Measurements from ENCODE around the gene TSPAN2. TPM values are rescaled to one million over a fixed set of nuclear protein-coding genes. Genes with fewer than 3 reads are reported as not detected.
"Not testable (repeated sequence)": the region's sequence is repeated elsewhere in the genome, so short reads cannot be mapped to it uniquely, and the experiment has no call there.

The TSPAN2 gene
- polyA plus RNA-seq, 4 donors: 1.4 to 5.5 (median 5.0) TPM; not detected in 1

DNA sequence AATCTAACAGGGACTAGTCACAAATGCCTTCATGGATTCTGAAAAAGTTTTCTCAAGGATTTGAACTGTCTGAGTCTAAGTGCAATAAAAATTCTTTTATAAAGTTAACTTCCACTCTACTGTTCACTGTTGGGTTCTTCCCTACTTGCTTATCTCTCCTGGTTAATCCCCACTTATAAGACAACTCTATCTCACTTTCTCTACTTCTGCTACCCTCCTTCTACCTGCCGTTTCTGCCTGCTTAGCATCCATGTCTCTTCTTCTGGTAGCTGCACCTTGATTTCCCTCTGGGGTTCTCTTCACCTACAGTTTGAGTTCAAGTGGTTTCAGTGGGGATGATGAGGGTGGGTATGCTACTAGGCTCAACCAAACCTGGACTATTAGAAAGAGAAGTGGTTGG is 53.7 kb downstream of the TSPAN2 start:
- WGBS, 3 donors: 63 to 80% (median 75%) methylated on average over 1 of the region's 1 CpG
- no peak for DNase-seq
- H3K36me3 ChIP-seq (ENCODE audit: control insufficient read depth in 3 of 3, insufficient read depth in 2 of 3, low read depth in 1 of 3, low read length in 3 of 3): no peaks in the 10 kb centered on the region
- no peaks in the 10 kb centered on the region for H3K9me3 ChIP-seq (ENCODE audit: control insufficient read depth in 2 of 2, insufficient read depth in 1 of 2, low read depth in 1 of 2, low read length in 1 of 2)
- H3K4me3 ChIP-seq (ENCODE audit: low read depth in 1 of 3, low read length in 3 of 3): no peak overlapping the region
- H3K4me1 ChIP-seq (ENCODE audit: control insufficient read depth in 3 of 3, insufficient read depth in 2 of 3, low read depth in 1 of 3, low read length in 2 of 3): peaks cover 0 to 8% (median 0%) of the 10 kb centered on the region in 3 donors
- no peak overlapping the region for H3K27ac ChIP-seq (ENCODE audit: low read depth in 1 of 3, low read length in 2 of 3)
- FAIRE-seq: no peak
- H3K27me3 ChIP-seq (ENCODE audit: control insufficient read depth in 3 of 3, insufficient read depth in 3 of 3, low read length in 3 of 3): no peaks in the 10 kb centered on the region

DNA sequence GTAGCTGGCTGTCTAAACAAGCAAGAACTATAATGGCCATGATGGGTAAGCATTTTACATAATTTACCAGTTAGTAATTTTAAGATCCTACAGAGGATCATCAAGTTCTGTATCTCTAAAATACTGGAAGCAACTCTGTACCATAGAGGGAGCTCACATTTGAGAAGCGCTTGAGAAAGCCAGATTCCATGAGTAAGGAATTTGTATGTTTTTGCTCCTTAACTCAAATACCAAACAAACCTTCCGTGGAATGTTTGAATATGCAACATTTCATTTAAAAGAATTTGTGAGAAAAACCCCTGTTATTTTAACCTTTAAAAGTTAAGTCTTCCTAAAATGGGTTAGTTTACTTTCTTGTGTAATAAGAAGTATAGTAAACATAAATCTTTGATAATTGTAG is 57.7 kb downstream of the TSPAN2 start:
- H3K36me3 ChIP-seq (ENCODE audit: control insufficient read depth in 3 of 3, insufficient read depth in 2 of 3, low read depth in 1 of 3, low read length in 3 of 3): no peaks in the 10 kb centered on the region
- no peak overlapping the region for H3K4me3 ChIP-seq (ENCODE audit: low read depth in 1 of 3, low read length in 3 of 3)
- no peak for FAIRE-seq
- no peaks in the 10 kb centered on the region for H3K27me3 ChIP-seq (ENCODE audit: control insufficient read depth in 3 of 3, insufficient read depth in 3 of 3, low read length in 3 of 3)
- no peak for DNase-seq
- H3K27ac ChIP-seq (ENCODE audit: low read depth in 1 of 3, low read length in 2 of 3): no peak overlapping the region
- no peaks in the 10 kb centered on the region for H3K4me1 ChIP-seq (ENCODE audit: control insufficient read depth in 3 of 3, insufficient read depth in 2 of 3, low read depth in 1 of 3, low read length in 2 of 3)
- no peaks in the 10 kb centered on the region for H3K9me3 ChIP-seq (ENCODE audit: control insufficient read depth in 2 of 2, insufficient read depth in 1 of 2, low read depth in 1 of 2, low read length in 1 of 2)
- WGBS, 3 donors: 66 to 92% (median 75%) methylated on average over 2 of the region's 2 CpGs

DNA sequence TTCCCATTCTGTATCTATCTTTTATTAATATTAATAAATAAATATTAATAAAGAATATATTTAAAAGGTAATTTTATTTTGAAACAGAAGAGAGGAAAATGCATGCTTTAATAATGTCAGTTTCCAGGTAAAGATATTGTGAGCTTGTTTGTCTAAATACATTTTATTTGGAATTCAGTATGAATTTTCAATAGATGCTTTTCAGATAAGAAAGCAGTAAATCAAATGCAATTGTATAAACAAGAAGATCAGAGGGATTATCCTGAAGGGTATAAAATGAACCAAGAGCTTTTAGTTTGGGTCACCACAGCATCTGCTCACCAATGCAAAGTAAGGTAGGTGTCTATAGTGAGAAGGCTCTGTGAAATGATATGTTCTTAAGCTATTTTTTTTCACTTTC is 59.8 kb downstream of the TSPAN2 start, which contains the start of gene TSHB:
Gene TSHB, plus strand, starts transcription at position 301 of the 400 bp plus-strand sequence. CDS start 3,537 bp downstream, outside the sequence.
- Histone ChIP-seq H3K27ac (ENCODE audit: low read depth in 1 of 3, low read length in 2 of 3) (no peak within 1 kb of the TSS), H3K4me3 (ENCODE audit: low read depth in 1 of 3, low read length in 3 of 3) (no peak within 1 kb of the TSS), H3K36me3 (ENCODE audit: control insufficient read depth in 3 of 3, insufficient read depth in 2 of 3, low read depth in 1 of 3, low read length in 3 of 3) (no peaks in the 10 kb centered on the region), H3K4me1 (ENCODE audit: control insufficient read depth in 3 of 3, insufficient read depth in 2 of 3, low read depth in 1 of 3, low read length in 2 of 3) (no peaks in the 10 kb centered on the region), H3K27me3 (ENCODE audit: control insufficient read depth in 3 of 3, insufficient read depth in 3 of 3, low read length in 3 of 3) (no peaks in the 10 kb centered on the region), H3K9me3 (ENCODE audit: control insufficient read depth in 2 of 2, insufficient read depth in 1 of 2, low read depth in 1 of 2, low read length in 1 of 2) (no peaks in the 10 kb centered on the region)
- DNase-seq (no peak), FAIRE-seq (no peak)

DNA sequence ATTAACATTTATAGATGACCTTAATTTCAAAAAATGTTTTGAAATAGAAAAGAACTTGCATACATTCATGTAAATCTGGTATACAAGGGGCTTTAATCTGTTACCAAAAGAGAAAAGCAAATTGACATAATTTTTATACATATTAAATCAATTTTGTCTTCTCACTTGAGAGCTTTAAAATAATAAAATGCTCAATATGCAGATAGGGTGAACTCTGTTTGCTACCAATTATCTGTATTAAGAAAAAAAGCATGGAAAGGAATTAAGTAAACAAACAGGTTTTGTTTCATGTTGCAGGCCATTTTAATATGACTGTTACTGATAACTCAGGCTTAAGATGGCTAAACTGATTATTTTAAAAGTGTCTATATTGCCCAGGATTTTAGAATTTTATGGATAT is 65.7 kb downstream of the TSPAN2 start:
- no peaks in the 10 kb centered on the region for H3K27me3 ChIP-seq (ENCODE audit: control insufficient read depth in 3 of 3, insufficient read depth in 3 of 3, low read length in 3 of 3)

DNA sequence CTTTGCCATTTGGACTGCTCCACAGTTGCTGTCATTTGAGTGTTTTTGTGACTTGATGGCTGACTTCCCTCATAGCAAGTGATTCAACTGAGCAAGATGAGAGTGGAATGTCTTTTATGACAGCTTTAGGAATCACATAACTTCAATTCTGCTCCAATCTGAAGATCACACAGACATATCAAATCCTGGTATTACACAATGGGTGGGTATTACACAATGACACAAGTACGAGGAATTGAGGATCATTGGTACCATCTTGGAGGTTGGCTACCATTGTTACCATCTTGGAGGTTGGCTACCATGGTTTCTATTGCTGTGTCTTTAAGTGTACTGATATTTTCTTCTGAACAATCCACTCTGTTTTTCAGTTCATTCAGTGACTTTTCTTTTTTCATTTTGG is 68.2 kb downstream of the TSPAN2 start:
- WGBS, 3 donors: 46 to 65% (median 52%) methylated on average over 1 of the region's 1 CpG
- Histone ChIP-seq H3K9me3 (ENCODE audit: control insufficient read depth in 2 of 2, insufficient read depth in 1 of 2, low read depth in 1 of 2, low read length in 1 of 2) (no peaks in the 10 kb centered on the region), H3K36me3 (ENCODE audit: control insufficient read depth in 3 of 3, insufficient read depth in 2 of 3, low read depth in 1 of 3, low read length in 3 of 3) (no peaks in the 10 kb centered on the region), H3K27me3 (ENCODE audit: control insufficient read depth in 3 of 3, insufficient read depth in 3 of 3, low read length in 3 of 3) (no peaks in the 10 kb centered on the region), H3K4me3 (ENCODE audit: low read depth in 1 of 3, low read length in 3 of 3) (no peak overlapping the region), H3K4me1 (ENCODE audit: control insufficient read depth in 3 of 3, insufficient read depth in 2 of 3, low read depth in 1 of 3, low read length in 2 of 3) (no peaks in the 10 kb centered on the region), H3K27ac (ENCODE audit: low read depth in 1 of 3, low read length in 2 of 3) (no peak overlapping the region)
- no peak for DNase-seq
- no peak for FAIRE-seq

More for the DNA sequence above, 65.7 kb downstream of the TSPAN2 start:
- no peak for DNase-seq
- Histone ChIP-seq H3K27ac (ENCODE audit: low read depth in 1 of 3, low read length in 2 of 3) (no peak overlapping the region), H3K9me3 (ENCODE audit: control insufficient read depth in 2 of 2, insufficient read depth in 1 of 2, low read depth in 1 of 2, low read length in 1 of 2) (no peaks in the 10 kb centered on the region), H3K4me1 (ENCODE audit: control insufficient read depth in 3 of 3, insufficient read depth in 2 of 3, low read depth in 1 of 3, low read length in 2 of 3) (no peaks in the 10 kb centered on the region), H3K36me3 (ENCODE audit: control insufficient read depth in 3 of 3, insufficient read depth in 2 of 3, low read depth in 1 of 3, low read length in 3 of 3) (no peaks in the 10 kb centered on the region), H3K4me3 (ENCODE audit: low read depth in 1 of 3, low read length in 3 of 3) (no peak overlapping the region)
- FAIRE-seq: no peak

DNA sequence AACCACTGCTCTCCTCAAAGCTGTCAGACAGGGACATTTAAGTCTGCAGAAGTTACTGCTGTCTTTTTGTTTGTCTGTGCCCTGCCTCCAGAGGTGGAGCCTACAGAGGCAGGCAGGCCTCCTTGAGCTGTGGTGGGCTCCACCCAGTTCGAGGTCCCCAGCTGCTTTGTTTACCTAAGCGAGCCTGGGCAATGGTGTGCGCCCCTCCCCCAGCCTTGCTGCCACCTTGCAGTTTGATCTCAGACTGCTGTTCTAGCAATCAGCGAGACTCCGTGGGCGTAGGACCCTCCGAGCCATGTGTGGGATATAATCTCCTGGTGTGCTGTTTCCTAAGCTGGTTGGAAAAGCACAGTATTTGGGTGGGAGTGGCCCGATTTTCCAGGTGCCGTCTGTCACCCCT is 69.8 kb downstream of the TSPAN2 start:
- not testable (repeated sequence) for H3K36me3 ChIP-seq (ENCODE audit: control insufficient read depth in 3 of 3, insufficient read depth in 2 of 3, low read depth in 1 of 3, low read length in 3 of 3); FAIRE-seq; H3K9me3 ChIP-seq (ENCODE audit: control insufficient read depth in 2 of 2, insufficient read depth in 1 of 2, low read depth in 1 of 2, low read length in 1 of 2); H3K4me3 ChIP-seq (ENCODE audit: low read depth in 1 of 3, low read length in 3 of 3); H3K27me3 ChIP-seq (ENCODE audit: control insufficient read depth in 3 of 3, insufficient read depth in 3 of 3, low read length in 3 of 3); H3K27ac ChIP-seq (ENCODE audit: low read depth in 1 of 3, low read length in 2 of 3); H3K4me1 ChIP-seq (ENCODE audit: control insufficient read depth in 3 of 3, insufficient read depth in 2 of 3, low read depth in 1 of 3, low read length in 2 of 3); DNase-seq
- WGBS, 3 donors: 79 to 85% (median 82%) methylated on average over 9 of the region's 9 CpGs

DNA sequence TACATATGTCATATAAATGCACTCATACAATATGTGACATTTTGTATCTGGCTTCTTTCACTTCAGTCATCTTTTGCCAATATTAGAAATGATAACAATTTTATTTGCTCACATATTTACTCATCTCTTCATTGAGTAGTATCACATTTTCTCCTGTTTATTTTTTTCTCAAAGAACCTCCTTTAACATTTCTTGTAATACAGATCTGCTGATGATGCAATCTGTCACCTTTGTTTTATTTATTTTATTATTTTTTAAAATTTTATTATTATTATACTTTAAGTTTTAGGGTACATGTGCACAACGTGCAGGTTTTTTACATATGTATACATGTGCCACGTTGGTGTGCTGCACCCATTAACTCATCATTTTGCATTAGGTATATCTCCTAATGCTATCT is 75.5 kb downstream of the TSPAN2 start:
- DNase-seq (no peak), FAIRE-seq (no peak)
- H3K36me3 ChIP-seq (ENCODE audit: control insufficient read depth in 3 of 3, insufficient read depth in 2 of 3, low read depth in 1 of 3, low read length in 3 of 3): no peaks in the 10 kb centered on the region
- no peaks in the 10 kb centered on the region for H3K9me3 ChIP-seq (ENCODE audit: control insufficient read depth in 2 of 2, insufficient read depth in 1 of 2, low read depth in 1 of 2, low read length in 1 of 2)
- H3K4me1 ChIP-seq (ENCODE audit: control insufficient read depth in 3 of 3, insufficient read depth in 2 of 3, low read depth in 1 of 3, low read length in 2 of 3): no peaks in the 10 kb centered on the region
- no peak overlapping the region for H3K4me3 ChIP-seq (ENCODE audit: low read depth in 1 of 3, low read length in 3 of 3)
- H3K27ac ChIP-seq (ENCODE audit: low read depth in 1 of 3, low read length in 2 of 3): no peak overlapping the region
- H3K27me3 ChIP-seq (ENCODE audit: control insufficient read depth in 3 of 3, insufficient read depth in 3 of 3, low read length in 3 of 3): no peaks in the 10 kb centered on the region
- 85 to 93% (median 91%) methylated on average over 2 of the region's 2 CpGs for WGBS, 3 donors

DNA sequence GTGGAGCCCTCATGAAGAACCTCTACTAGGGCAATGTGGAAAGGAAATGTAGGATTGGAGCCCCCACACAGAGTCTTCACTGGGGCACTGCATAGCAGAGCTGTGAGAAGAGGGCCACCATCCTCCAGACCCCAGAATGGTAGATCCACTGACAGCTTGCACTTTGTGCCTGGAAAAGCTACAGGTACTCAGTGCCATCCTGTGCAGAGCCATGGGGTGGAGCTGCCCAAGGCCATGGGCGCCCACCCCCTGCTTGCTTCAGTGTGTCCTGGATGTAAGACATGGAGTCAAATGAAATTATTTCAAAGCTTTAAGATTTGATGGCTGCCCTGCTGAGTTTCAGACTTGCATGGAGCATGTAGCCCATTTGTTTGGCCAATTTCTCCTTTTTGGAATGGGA is 76.9 kb downstream of the TSPAN2 start:
- Histone ChIP-seq H3K27ac (ENCODE audit: low read depth in 1 of 3, low read length in 2 of 3) (no peak overlapping the region), H3K27me3 (ENCODE audit: control insufficient read depth in 3 of 3, insufficient read depth in 3 of 3, low read length in 3 of 3) (no peaks in the 10 kb centered on the region), H3K4me3 (ENCODE audit: low read depth in 1 of 3, low read length in 3 of 3) (no peak overlapping the region), H3K4me1 (ENCODE audit: control insufficient read depth in 3 of 3, insufficient read depth in 2 of 3, low read depth in 1 of 3, low read length in 2 of 3) (no peaks in the 10 kb centered on the region), H3K36me3 (ENCODE audit: control insufficient read depth in 3 of 3, insufficient read depth in 2 of 3, low read depth in 1 of 3, low read length in 3 of 3) (no peaks in the 10 kb centered on the region), H3K9me3 (ENCODE audit: control insufficient read depth in 2 of 2, insufficient read depth in 1 of 2, low read depth in 1 of 2, low read length in 1 of 2) (no peaks in the 10 kb centered on the region)
- WGBS, 3 donors: 74 to 82% (median 81%) methylated on average over 1 of the region's 1 CpG
- FAIRE-seq: no peak
- DNase-seq: no peak

DNA sequence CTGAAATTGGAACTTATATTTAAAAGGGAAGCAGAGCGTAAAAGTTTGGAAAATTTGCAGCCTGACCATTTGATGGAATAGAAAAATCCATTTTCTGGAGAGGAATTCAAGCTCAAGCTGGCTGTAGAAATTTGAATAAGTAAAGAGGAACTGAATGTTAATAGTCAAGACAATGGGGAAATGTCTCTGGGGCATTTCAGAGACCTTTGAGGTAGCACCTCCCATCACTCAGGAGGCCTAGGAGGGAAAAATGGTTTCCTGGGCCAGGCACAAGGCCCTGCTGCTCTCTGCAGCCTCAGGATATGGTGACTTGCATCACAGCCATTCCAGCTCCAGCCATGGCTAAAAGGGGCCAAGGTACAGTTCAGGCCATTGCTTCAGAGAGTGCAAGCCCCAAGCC is 77.3 kb downstream of the TSPAN2 start:
- H3K9me3 ChIP-seq (ENCODE audit: control insufficient read depth in 2 of 2, insufficient read depth in 1 of 2, low read depth in 1 of 2, low read length in 1 of 2): no peaks in the 10 kb centered on the region
- no peaks in the 10 kb centered on the region for H3K36me3 ChIP-seq (ENCODE audit: control insufficient read depth in 3 of 3, insufficient read depth in 2 of 3, low read depth in 1 of 3, low read length in 3 of 3)
- H3K4me3 ChIP-seq (ENCODE audit: low read depth in 1 of 3, low read length in 3 of 3): no peak overlapping the region
- WGBS, 3 donors: 90 to 100% (median 92%) methylated on average over 1 of the region's 1 CpG
- H3K27ac ChIP-seq (ENCODE audit: low read depth in 1 of 3, low read length in 2 of 3): no peak overlapping the region
- DNase-seq (no peak), FAIRE-seq (no peak)
- H3K27me3 ChIP-seq (ENCODE audit: control insufficient read depth in 3 of 3, insufficient read depth in 3 of 3, low read length in 3 of 3): no peaks in the 10 kb centered on the region
- no peaks in the 10 kb centered on the region for H3K4me1 ChIP-seq (ENCODE audit: control insufficient read depth in 3 of 3, insufficient read depth in 2 of 3, low read depth in 1 of 3, low read length in 2 of 3)
